GM19328 (cell line): ENCODE results near the gene WDR27.

Experiments used
- ATAC-seq: cut with Tn5 transposase; IDR thresholded peaks from one replicate; pipeline ENCODE4 v1.9.1; 2021; ENCODE audit warnings: mild to moderate bottlenecking, moderate library complexity; ENCODE audit not compliant: unreplicated experiment

WDR27 gene

DNA sequence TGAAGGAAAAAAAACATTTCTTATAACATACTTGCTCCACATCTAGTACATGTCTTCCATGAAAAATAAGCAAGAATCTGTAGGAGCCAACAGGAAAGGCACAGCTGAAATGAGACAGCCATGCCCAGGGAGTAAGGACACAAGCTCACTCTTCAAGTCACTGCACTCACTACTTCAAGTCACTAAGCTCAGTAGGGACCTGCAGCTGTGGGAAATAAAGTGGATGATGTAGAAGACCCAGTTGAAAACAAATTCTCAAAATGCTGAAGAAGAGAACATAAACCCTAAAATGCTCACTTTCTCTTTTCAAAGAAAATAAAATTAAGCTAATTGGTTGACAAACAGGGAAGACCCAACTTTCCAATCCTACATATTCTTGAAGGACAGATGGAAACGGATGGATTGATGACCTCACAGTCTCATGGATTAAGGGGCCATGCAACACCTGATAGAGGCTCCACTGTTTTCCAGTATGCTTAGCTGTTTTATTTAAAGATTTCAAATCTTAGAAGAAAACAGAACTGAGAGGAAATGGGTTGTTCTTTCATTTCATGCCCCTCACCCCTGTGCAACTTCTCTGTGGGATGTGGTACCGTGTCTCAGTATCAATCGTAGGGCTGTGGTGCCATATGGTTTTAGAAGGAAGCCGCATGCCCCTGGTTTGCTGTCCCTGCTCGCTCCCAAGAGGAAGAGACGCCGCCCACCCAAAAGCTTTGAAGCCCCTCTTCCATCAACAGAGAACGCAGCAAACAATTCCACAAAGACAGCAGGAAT, 133.3 kb downstream of the WDR27 start:
- no peak for ATAC-seq

- ATAC-seq = no peak
Measured at GRCh38 chr6:169567819-169568218, 134.0 kb downstream of the WDR27 start.

GRCh38 chr6:169566961-169567750, 134.7 kb downstream of the WDR27 start:
- no peak for ATAC-seq

DNA sequence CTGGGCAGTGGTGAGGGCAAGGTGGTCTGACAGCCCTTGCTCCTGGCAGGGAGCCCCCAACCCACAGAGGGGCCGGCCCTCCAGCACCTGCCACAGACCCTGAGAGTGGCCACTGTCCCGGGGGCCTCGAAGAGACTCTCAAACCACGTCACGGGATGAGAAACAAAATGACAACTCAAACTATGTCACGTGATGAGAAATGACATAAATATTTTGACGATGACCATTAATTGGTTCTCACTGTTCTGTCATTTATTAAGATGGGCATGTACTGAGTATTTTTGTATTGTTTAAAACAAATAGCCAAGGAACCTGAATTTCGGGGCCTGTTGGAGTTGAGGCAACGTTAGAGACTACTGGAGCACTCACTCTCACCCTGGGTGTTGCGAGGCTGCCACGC, 135.5 kb downstream of the WDR27 start:
- no peak for ATAC-seq

GRCh38 chr6:169564453-169565240, 137.2 kb downstream of the WDR27 start:
- no peak for ATAC-seq

DNA sequence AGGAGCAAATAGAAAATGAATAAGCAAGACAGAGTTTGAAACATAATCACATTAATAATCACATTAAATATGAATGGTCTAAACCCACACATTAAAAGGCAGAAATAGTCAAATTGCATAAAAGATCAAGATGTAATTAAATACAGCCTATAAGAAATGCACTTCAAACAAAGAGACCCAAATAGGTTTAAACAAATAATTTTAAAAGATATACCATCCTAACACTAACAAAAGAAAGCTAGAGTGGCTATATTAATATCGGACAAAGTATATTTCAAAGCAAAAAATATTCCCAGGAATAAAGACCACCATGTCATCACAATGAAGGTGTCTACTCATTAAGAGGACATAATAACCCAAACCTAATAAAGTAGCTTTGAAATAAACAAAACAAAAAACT, 140.2 kb downstream of the WDR27 start:
- no peak for ATAC-seq

DNA sequence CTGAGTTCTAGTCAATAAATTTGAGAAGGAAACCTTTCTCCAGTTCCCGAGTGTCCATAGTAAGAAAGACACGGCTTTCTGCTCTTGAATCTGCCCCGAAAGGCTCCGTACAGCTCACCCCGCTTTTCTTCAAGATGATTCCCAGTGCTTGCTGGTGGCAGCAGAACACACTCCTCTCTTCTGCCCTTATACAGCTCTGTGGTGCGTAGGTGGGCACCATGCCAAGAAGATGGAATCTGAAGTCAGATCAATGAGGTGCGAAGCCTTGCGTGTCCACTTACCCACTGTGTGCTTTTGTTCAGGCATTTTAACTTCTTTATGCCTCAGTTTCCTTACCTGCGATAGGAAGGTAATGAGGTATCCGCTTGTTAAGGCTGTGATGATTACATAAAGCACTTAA, 142.2 kb downstream of the WDR27 start:
- ATAC-seq = no peak

- no peak for ATAC-seq
Measured at GRCh38 chr6:169558774-169559441, 142.9 kb downstream of the WDR27 start.

DNA sequence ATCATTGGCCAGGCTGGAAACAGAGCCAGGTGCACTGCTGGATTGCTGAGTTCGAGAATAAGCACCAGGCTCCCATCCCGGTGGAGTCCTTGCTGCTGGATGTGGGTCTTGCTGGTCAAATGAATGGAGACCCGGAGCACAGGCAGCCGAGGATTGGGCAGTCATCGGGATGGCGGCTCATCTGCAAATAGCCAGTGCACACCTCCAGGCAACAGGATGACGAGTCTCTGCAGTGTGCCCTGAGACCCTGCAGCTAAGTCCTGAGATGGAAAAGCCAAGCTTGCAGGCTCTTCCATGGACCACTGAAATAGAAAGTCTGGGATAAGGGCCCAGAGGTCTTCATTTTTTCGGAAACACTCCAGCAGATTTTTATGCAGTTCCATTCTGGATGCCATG, 143.5 kb downstream of the WDR27 start:
- ATAC-seq = no peak

DNA sequence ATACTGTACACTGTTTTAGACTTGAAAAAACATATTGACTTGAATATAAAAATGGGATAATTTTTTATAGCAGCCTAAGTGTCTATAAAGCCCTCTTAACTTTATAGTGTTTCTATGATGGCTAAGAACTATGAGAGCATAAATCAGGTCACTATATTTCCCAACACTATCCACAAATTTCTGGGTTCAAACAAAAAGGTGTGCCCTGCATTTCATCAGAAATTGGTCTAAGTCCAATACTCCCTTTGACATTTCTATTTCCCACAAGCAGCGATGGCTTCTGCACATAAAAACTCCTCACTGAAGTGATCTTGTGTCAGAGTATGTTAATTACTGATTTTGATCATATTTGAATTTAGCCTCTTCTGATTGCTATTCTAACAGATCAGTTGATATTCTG, 143.9 kb downstream of the WDR27 start:
- no peak for ATAC-seq

- ATAC-seq = peak; percentile 100
Measured at GRCh38 chr6:169556758-169557548, 144.9 kb downstream of the WDR27 start.

DNA sequence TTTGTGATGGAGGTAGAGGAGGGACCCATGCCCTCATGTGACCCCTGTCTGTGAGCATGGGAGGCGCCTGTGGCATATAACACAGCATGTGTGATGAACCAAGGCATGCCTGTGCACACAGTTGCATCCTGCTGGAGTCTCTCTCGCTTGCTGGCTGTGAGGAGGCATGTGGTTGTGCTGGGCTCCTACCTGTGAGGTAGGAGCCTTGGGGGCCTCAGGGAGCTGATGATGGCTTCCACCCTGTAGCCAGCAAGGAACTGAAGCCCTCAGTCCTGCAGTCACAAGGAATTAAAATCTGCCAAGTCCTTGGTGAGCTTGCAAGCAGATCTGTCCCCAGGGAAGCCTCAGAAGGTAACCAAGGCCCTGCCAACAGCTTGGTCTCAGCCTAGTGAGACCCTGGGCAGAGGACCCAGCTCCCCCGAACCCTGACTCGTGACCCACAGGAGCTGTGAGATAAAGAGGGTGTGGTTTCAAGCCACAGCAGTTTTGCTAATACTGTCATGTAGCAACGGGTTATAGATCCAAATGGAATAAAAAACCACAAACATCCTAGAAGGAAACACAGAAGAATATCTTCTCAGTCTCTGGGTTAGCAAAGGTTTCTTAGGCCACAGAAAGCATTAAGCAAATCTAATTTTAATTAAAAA, 145.7 kb downstream of the WDR27 start:
- ATAC-seq = no peak

DNA sequence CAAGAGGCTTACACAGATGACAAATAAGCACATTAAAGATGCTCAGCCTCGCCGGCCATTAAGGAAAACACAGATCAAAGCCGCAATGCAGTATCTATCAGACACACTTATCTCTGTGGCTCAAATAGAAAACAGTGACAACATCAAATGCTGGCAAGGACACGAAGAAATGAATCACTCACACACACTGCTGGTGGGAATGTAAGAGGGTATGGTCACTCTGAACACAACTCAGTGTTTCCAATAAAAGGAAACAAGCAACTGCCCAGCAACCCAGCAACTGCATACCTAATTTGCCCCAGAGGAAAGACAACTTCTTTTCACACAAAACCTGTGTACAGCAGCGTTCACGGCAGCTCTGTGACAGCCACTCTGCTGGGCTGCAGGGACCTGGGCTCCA, 155.8 kb downstream of the WDR27 start:
- ATAC-seq = no peak

GRCh38 chr6:169543704-169544103, 158.1 kb downstream of the WDR27 start:
- no peak for ATAC-seq

- ATAC-seq = no peak
Measured at GRCh38 chr6:169542491-169542890, 159.3 kb downstream of the WDR27 start.

DNA sequence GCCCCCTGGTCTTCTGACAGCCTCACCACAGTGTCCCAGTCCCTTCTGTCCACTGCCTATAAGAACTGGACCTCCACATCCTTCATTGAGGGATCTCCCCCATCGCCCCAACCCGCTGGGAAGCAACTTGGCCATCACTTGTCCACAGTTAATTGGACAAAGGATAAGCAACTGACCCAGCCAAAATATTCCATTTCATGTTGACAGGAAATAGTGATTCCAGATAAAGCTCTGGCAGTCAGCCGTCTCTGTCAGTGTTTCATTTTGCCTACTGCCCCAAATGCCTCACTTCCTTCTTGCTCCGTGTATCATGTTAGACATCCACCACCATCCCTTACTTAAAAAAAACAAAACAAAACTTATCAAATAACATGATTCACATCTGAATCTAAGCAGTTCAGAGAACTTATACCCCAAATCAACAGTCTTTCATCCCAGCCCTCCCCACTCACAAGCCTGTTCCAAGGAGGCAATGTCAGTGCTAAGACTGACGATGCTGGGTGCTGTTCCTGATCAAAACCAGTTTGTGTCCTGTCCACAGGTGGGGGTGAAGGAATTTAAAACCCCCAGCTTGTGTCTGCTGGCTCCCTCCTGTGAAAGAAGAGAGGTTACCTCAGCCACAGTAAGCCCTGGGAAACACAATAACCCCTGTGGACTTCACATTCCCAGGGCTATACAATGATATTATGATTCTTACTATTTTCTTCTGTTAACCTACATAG, 162.5 kb downstream of the WDR27 start:
- no peak for ATAC-seq

GRCh38 chr6:169536446-169537170, 165.2 kb downstream of the WDR27 start:
- no peak for ATAC-seq

DNA sequence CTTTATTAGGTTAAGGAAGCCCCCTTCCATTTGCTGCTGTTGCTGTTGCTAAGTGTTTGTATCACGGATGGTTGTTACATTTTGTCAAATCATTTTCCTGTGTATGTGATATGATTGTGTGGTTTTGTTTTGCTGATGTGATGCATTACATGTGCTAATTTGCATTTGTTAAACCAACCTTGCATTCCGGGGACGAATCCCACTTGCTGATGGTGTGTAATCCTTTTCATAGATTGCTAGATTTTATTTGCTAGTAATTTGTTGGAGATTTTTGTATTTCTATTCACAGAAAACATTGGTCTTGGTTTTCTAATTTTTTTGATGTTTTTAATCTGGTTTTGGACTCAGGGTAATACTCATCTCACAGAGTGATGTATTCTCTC, 167.8 kb downstream of the WDR27 start:
- ATAC-seq = no peak
